ENCODE measurements around the gene LCE2B.
A peak's percentile ranks its signal among the peaks of the same experiment; 100 is the strongest.
"Not testable (repeated sequence)": the region's sequence is repeated elsewhere in the genome, so short reads cannot be mapped to it uniquely, and the experiment has no call there.

Gene LCE2B

GRCh38 chr1:152685823-152686222 lies at the start of gene LCE2B:
LCE2B (plus strand) TSS chr1:152686123; CDS start chr1:152686844, 721 bp downstream.
- not testable (repeated sequence) for H3K27ac ChIP-seq

GRCh38 chr1:152640351-152640750 lies 45.6 kb upstream of the LCE2B start:
- H3K27ac ChIP-seq = no peak overlapping the region
- TF ChIP-seq CTCF (conservative IDR thresholded peaks at IDR 0.05) (no peak), ZFX (IDR thresholded peaks at IDR 0.05) (no peak)

GRCh38 chr1:152643945-152644344 lies 42.0 kb upstream of the LCE2B start:
- H3K27ac ChIP-seq = peak overlapping the region; percentile 29; the same call in 1 of the 2 replicates
- TF ChIP-seq ZFX (IDR thresholded peaks at IDR 0.05) = no peak
- no peak for TF ChIP-seq CTCF (conservative IDR thresholded peaks at IDR 0.05)

GRCh38 chr1:152645146-152645545 lies 40.8 kb upstream of the LCE2B start:
- TF ChIP-seq CTCF (conservative IDR thresholded peaks at IDR 0.05) = no peak
- no peak for TF ChIP-seq ZFX (IDR thresholded peaks at IDR 0.05)
- H3K27ac ChIP-seq = peak overlapping the region; percentile 14; the same call in 1 of the 2 replicates

- no peak for TF ChIP-seq ZFX (IDR thresholded peaks at IDR 0.05)
- no peak for TF ChIP-seq CTCF (conservative IDR thresholded peaks at IDR 0.05)
- H3K27ac ChIP-seq = no peak overlapping the region
Observed at GRCh38 chr1:152646656-152647055, 39.3 kb upstream of the LCE2B start.

GRCh38 chr1:152654110-152654509 lies 31.8 kb upstream of the LCE2B start:
- no peak overlapping the region for H3K27ac ChIP-seq
- no peak for TF ChIP-seq ZFX (IDR thresholded peaks at IDR 0.05)
- peak; percentile 94 for TF ChIP-seq CTCF (conservative IDR thresholded peaks at IDR 0.05)

GRCh38 chr1:152656459-152656858 lies 29.5 kb upstream of the LCE2B start:
- no peak overlapping the region for H3K27ac ChIP-seq
- TF ChIP-seq ZFX (IDR thresholded peaks at IDR 0.05) (no peak), CTCF (conservative IDR thresholded peaks at IDR 0.05) (no peak)

GRCh38 chr1:152657677-152658076 lies 28.2 kb upstream of the LCE2B start:
- H3K27ac ChIP-seq = no peak overlapping the region
- no peak for TF ChIP-seq ZFX (IDR thresholded peaks at IDR 0.05)
- no peak for TF ChIP-seq CTCF (conservative IDR thresholded peaks at IDR 0.05)
